Vagina (tissue), 2 donors: ENCODE data around the gene ITFG1. TPM values are rescaled to one million over a fixed set of nuclear protein-coding genes. Genes with fewer than 3 reads are reported as not detected.

Experiments
- DNase-seq, 2 donors: peaks; one replicate each; pipeline ENCODE4 v3.0.0-alpha.2; 2017; ENCODE audit errors: extremely low spot score in 2 of 2
- H3K27ac ChIP-seq: fragments of 200-600 bp; sonication (generic); one replicate; pipeline ENCODE4 v1.5.1; 2019
- H3K27me3 ChIP-seq: fragments of 200-600 bp; sonication (generic); one replicate; pipeline ENCODE4 v1.5.1; 2019
- H3K36me3 ChIP-seq, 2 donors: fragments of 200-600 bp; sonication (generic); one replicate each; pipeline ENCODE4 v1.5.1; 2017 to 2019
- H3K4me1 ChIP-seq: fragments of 200-600 bp; sonication (generic); one replicate; pipeline ENCODE4 v1.5.1; 2019
- H3K4me3 ChIP-seq, 2 donors: fragments of 200-600 bp; sonication (generic); 1 replicate in 1 of 2; 2 replicates in 1 of 2; pipeline ENCODE4 v1.5.1; 2016 to 2019
- H3K9me3 ChIP-seq: fragments of 200-600 bp; sonication (generic); one replicate; pipeline ENCODE4 v1.5.1; 2019
- POLR2A ChIP-seq, 2 donors: fragments of 450-650 bp; IDR thresholded peaks; one replicate each; pipeline ENCODE4 v1.6.1; 2017; ENCODE audit warnings: antibody characterized with exemption in 2 of 2, mild to moderate bottlenecking in 2 of 2, moderate library complexity in 2 of 2
- POLR2AphosphoS5 ChIP-seq, 2 donors: sonication (generic); formaldehyde crosslinking; IDR thresholded peaks; one replicate each; pipeline ENCODE4 v1.9.0; 2017; ENCODE audit warnings: antibody characterized with exemption in 2 of 2, mild to moderate bottlenecking in 2 of 2, low read depth in 1 of 2; ENCODE audit not compliant: insufficient read depth in 1 of 2
- intact Hi-C: fragments of 100-400 bp; cut with DNase I; formaldehyde crosslinking; loops from one replicate; pipeline ENCODE4 v1.15.1; 2023
- total RNA-seq: library from RNA; depleted of rRNA; stranded (reverse); fragments of >200 nt; gene quantifications from one replicate; pipeline ENCODE4 v1.2.3, GENCODE V29; 2016
- TF ChIP-seq, protein P1 (sequence below), 3 experiments: fragments of 450-650 bp in 2 of 3; fragments of 200-600 bp in 1 of 3; sonication (generic) in 1 of 3; IDR thresholded peaks; one replicate each; pipeline ENCODE4 v1.5.1; 2017 to 2019; ENCODE audit warnings: antibody characterized with exemption in 3 of 3, mild to moderate bottlenecking in 2 of 3, moderate library complexity in 2 of 3

ITFG1 gene
- total RNA-seq, 1 donor from 2014 or later: 24.8 TPM

DNA sequence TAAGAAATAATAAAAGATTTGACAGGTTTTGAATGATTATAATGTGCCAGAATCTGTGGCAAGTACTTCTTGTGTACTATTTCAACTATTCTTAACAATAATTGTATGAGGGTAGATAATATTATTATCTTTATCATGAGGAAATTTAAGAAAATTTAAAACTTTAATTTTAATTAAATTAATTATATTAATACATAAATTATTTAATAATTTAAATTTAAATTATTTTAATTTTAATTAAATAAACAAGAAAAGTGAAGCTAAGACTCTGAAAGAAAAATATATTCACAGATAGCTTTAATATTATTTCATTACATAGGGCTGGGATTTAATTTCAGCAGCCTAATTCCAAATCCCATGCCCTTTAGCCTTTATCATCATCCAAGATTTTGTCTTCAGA, 285.7 kb downstream of the ITFG1 start:
- no peaks in the 10 kb centered on the region for H3K4me1 ChIP-seq
- no peaks in the 10 kb centered on the region for H3K9me3 ChIP-seq
- H3K36me3 ChIP-seq: no peaks in the 10 kb centered on the region
- H3K27me3 ChIP-seq: no peaks in the 10 kb centered on the region
- no peak for DNase-seq
- TF ChIP-seq POLR2AphosphoS5 (IDR thresholded peaks at IDR 0.05; ENCODE audit: insufficient read depth in 1 of 2, low read depth in 1 of 2) (no peak), POLR2A (IDR thresholded peaks at IDR 0.05) (no peak)
- TF ChIP-seq, protein P1, sequence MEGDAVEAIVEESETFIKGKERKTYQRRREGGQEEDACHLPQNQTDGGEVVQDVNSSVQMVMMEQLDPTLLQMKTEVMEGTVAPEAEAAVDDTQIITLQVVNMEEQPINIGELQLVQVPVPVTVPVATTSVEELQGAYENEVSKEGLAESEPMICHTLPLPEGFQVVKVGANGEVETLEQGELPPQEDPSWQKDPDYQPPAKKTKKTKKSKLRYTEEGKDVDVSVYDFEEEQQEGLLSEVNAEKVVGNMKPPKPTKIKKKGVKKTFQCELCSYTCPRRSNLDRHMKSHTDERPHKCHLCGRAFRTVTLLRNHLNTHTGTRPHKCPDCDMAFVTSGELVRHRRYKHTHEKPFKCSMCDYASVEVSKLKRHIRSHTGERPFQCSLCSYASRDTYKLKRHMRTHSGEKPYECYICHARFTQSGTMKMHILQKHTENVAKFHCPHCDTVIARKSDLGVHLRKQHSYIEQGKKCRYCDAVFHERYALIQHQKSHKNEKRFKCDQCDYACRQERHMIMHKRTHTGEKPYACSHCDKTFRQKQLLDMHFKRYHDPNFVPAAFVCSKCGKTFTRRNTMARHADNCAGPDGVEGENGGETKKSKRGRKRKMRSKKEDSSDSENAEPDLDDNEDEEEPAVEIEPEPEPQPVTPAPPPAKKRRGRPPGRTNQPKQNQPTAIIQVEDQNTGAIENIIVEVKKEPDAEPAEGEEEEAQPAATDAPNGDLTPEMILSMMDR (IDR thresholded peaks at IDR 0.05): no peak
- H3K27ac ChIP-seq: no peak overlapping the region
- H3K4me3 ChIP-seq: no peak overlapping the region
- intact Hi-C loops: no loop called here

DNA sequence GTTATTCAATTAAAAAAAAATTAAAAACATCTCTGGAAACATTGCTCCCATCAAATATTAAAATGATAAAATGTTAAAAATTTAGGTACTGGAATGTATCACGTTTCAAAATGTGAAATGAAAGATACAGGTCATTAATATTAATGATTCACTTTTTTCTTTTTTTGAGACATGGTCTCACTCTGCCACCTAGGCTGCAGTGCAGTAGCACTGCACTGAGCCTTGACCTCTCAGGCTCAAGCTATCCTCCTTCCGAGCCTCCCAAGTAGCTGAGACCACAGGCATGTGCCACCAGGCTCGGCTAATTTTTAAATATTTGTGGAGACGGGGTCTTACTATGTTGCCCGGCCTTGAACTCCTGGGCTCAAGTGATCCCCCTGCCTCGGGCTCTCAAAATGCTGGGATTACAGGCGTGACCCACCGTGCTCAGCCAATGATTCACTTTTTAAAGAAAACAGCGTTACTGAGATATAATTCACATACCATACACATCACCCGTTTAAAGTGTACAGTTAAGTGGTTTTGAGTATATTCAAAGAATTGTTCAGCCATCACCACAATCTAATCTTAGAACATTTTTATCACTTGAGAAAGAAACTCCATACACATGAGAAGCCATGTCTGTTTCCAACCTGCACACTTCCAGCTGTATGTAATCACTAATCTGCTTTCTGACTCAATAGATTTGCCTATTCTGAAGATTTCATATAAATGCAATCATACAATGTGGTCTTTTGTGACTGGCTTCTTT, 298.0 kb downstream of the ITFG1 start:
- intact Hi-C loops: no loop called here

DNA sequence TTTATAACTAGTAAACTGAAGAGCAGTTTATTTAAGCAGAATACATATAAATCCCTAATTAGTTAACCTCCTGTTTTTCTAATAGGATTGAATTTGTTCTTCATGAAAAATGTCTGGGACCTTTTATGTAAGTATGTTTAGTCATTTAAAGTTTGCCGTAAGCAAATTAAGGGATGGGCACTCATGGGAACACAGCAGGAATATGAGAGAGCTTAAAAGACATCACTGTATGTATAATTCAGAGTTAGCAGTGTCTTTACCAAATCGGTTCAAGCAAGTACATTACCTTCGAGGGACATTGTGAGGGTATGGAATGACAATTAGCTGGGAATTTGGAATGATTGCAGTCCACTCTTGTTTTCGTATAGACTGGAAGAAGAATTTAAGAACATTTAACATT, 299.4 kb downstream of the ITFG1 start:
- H3K27ac ChIP-seq: no peak overlapping the region
- no peak for DNase-seq
- intact Hi-C loops: no loop called here
- no peaks in the 10 kb centered on the region for H3K9me3 ChIP-seq
- H3K4me1 ChIP-seq: no peaks in the 10 kb centered on the region
- H3K4me3 ChIP-seq: no peak overlapping the region
- H3K27me3 ChIP-seq: no peaks in the 10 kb centered on the region
- TF ChIP-seq, protein P1 (IDR thresholded peaks at IDR 0.05): no peak
- TF ChIP-seq POLR2AphosphoS5 (IDR thresholded peaks at IDR 0.05; ENCODE audit: insufficient read depth in 1 of 2, low read depth in 1 of 2) (no peak), POLR2A (IDR thresholded peaks at IDR 0.05) (no peak)
- peaks cover 0 to 14% of the 10 kb centered on the region in 2 donors for H3K36me3 ChIP-seq

More for the DNA sequence above, 298.0 kb downstream of the ITFG1 start:
- no peaks in the 10 kb centered on the region for H3K27me3 ChIP-seq
- no peak overlapping the region for H3K27ac ChIP-seq
- H3K36me3 ChIP-seq: peaks cover 0 to 8% of the 10 kb centered on the region in 2 donors
- DNase-seq: no peak
- no peaks in the 10 kb centered on the region for H3K4me1 ChIP-seq
- no peak overlapping the region for H3K4me3 ChIP-seq
- H3K9me3 ChIP-seq: no peaks in the 10 kb centered on the region
- TF ChIP-seq, protein P1 (IDR thresholded peaks at IDR 0.05): no peak
- TF ChIP-seq POLR2AphosphoS5 (IDR thresholded peaks at IDR 0.05; ENCODE audit: insufficient read depth in 1 of 2, low read depth in 1 of 2) (no peak), POLR2A (IDR thresholded peaks at IDR 0.05) (no peak)

DNA sequence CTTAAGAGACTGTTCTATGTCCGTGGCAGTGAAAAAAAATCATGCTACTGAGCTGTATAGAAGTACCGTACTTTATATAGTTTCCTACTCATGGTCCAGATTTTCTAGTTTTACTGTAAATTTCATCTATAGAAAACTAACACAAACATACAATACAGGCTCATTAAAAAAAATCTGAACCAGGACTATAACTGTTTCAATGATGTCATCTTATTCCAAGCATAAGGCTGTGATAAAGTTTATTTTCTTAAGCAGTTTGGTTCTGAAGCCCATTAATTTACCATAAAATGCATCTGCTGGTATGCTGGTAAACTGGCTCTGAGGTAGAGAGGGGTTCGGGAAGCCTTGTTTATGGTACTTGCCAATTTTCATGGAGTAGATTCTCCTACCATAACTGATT, 300.4 kb downstream of the ITFG1 start:
- TF ChIP-seq POLR2AphosphoS5 (IDR thresholded peaks at IDR 0.05; ENCODE audit: insufficient read depth in 1 of 2, low read depth in 1 of 2) (no peak), POLR2A (IDR thresholded peaks at IDR 0.05) (no peak)
- TF ChIP-seq, protein P1 (IDR thresholded peaks at IDR 0.05): no peak

GRCh38 chr16:47158992-47159391, 301.9 kb downstream of the ITFG1 start:
- H3K27ac ChIP-seq: no peak overlapping the region
- intact Hi-C loops: no loop called here
- H3K4me3 ChIP-seq: no peak overlapping the region
- H3K9me3 ChIP-seq: no peaks in the 10 kb centered on the region
- DNase-seq: no peak
- TF ChIP-seq POLR2AphosphoS5 (IDR thresholded peaks at IDR 0.05; ENCODE audit: insufficient read depth in 1 of 2, low read depth in 1 of 2) (no peak), POLR2A (IDR thresholded peaks at IDR 0.05) (no peak)
- TF ChIP-seq, protein P1 (IDR thresholded peaks at IDR 0.05): no peak
- H3K27me3 ChIP-seq: no peaks in the 10 kb centered on the region
- no peaks in the 10 kb centered on the region for H3K4me1 ChIP-seq
- H3K36me3 ChIP-seq: peaks cover 0 to 14% of the 10 kb centered on the region in 2 donors

More for the DNA sequence above, 300.4 kb downstream of the ITFG1 start:
- Histone ChIP-seq H3K9me3 (no peaks in the 10 kb centered on the region), H3K27me3 (no peaks in the 10 kb centered on the region), H3K4me1 (no peaks in the 10 kb centered on the region), H3K36me3 (peaks cover 0 to 14% of the 10 kb centered on the region in 2 donors), H3K27ac (no peak overlapping the region), H3K4me3 (no peak overlapping the region)
- DNase-seq: no peak
- intact Hi-C loops: no loop called here
